Fibroblast of peridontal ligament (primary cell): ENCODE results near the gene SLC29A4.
"Not testable (repeated sequence)": the region's sequence is repeated elsewhere in the genome, so short reads cannot be mapped to it uniquely, and the experiment has no call there.

Source experiments
- DNase-seq: peaks from one replicate; pipeline ENCODE4 v3.0.0-alpha.2; 2010; ENCODE audit errors: extremely low read depth

The SLC29A4 gene

GRCh38 chr7:5323800-5324781 lies 41.3 kb downstream of the SLC29A4 start:
- not testable (repeated sequence) for DNase-seq

- DNase-seq, result no peak
Observed at GRCh38 chr7:5324961-5325360, 42.2 kb downstream of the SLC29A4 start.

GRCh38 chr7:5330288-5330687 lies 47.5 kb downstream of the SLC29A4 start:
- no peak for DNase-seq

- no peak for DNase-seq
Observed at GRCh38 chr7:5332579-5332978, 49.8 kb downstream of the SLC29A4 start.

DNA sequence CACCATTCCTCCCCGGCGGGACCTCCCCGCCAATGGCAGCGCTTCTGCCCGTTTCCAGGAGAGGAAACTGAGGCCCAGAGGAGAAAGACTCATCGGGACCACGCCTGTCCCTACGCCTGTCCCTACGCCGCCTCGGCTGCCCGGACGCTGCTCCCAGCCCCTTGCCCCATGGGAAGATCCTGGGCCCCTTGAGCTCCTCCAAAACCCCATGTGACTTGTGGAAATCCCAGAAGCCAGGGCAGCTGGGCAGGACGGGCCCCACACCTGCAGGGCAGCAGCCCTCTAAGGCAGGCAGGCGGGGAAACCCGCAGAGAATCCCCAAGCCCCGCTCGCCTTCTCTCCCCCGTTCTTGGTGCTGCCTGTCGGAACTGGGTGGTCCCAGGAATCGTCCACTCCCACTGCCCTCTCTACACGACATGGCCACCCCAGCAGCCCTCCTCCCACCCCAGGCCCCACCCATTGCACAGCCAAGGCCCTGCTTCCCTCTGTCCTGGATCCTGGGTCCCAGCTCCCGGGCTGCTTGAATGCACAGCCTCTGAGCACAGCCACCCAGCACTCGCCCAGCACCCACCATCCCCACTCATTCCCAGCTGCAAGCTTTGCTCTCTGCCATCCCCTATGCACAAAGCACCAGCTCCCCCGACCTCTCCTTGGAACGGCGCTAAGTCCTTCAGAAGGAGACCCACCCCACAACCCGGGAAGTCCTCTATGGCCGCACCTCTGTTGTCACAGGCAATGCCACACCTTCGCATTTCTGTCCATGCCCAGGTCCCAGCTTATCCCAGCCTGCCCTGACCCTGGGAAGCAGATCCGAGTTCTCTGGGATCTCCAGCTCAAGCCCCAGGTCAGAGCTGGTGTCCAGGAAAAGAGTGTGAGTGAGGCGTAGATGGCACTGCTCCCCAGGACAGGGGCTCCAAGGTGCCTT lies 50.6 kb downstream of the SLC29A4 start:
- no peak for DNase-seq

DNA sequence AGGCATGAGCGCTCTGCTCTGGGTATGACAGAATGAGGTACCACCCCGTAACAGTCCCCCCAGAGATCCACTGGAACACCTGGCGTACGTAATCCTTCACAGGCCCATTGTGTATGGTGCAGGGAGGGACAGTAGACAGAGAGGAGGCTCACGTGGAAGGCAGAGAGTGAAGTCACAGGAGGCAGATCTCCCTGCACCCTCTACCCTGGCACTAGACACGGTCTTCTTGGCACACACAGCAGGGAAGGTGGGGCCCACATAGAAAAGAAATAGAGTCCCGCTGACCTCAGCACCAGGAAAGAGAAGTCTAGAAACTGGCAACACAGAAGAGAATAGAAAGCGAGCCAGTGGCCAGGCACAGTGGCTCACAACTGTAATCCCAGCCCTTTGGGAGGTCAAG lies 51.9 kb downstream of the SLC29A4 start:
- no peak for DNase-seq

- no peak for DNase-seq
Observed at GRCh38 chr7:5337047-5337446, 54.3 kb downstream of the SLC29A4 start.

DNA sequence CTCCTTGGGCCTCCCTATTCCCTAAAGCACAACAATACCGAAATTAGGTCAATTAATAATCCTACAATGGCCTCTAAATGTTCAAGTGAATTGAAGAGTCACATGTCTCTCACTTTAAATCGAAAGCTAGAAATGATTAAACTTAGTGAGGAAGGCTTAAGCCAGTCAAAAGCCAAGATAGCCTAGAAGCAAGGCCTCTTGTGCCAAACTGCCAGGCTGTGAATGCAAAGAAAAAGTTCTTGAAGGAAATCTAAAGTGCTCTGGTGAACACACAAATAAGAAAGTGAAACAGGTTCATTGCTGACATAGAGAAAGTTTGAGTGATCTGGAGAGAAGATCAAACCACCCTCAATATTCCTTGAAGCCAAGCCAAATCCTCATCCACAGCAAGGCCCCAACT lies 57.2 kb downstream of the SLC29A4 start:
- DNase-seq, result no peak

DNA sequence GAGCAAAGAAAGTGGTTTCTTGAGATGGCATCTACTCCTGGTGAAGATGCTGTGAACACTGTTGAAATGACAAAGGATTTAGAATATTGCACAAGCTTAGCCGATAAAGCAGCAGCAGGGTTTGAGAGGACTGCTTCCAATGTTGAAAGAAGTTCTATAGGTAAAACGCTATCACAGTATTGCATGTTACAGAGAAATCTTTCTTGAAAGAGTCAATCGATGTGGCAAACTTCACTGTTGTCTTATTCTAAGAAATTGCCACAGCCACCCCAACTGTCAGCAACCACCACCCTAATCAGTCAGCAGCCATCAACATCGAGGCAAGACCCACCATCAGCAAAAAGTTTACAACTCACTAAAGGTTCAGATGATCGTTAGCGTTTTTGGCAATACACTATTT lies 59.9 kb downstream of the SLC29A4 start:
- no peak for DNase-seq

DNA sequence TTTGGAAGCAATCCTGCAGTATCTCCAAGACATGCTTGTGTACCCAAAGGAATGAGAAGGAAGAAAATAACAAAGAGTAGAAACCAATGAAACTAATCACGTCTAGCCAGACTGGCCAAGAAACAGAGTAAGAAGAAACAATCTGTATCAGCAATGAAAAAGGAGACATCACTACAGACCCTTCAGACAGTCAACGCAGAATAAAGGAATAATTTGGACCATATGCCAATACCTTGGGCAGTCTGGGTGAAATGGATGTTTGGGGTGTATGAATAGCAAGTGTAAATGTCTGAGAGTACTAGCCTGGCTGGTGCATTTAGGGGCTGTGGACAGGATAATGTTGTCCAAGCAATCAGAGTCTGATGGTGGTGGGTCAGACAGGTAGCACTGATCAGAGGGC lies 61.1 kb downstream of the SLC29A4 start:
- no peak for DNase-seq

- DNase-seq, result no peak
Observed at GRCh38 chr7:5344342-5344741, 61.6 kb downstream of the SLC29A4 start.

- DNase-seq, result no peak
Observed at GRCh38 chr7:5345171-5345570, 62.4 kb downstream of the SLC29A4 start.

DNA sequence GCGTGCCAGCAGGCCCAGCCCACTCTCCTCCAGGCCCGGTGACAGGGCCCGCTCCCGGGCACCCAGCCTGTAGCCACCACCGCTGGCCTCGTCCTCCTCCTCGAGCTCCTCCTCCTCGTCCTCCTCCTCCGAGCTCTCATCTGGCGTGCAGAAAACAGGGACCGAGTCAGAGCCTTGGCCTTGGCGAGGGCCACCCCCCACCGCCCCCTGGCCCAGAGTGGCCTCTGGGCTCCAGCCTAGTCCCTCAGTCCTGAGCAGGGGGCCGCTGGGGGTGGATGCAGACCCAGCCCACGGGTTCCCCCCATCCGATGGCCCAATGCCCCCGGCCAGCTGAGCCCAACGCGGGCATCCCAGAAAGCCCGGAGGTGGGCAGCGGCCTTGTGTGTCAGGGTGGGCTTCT lies 62.9 kb downstream of the SLC29A4 start:
- no peak for DNase-seq

DNA sequence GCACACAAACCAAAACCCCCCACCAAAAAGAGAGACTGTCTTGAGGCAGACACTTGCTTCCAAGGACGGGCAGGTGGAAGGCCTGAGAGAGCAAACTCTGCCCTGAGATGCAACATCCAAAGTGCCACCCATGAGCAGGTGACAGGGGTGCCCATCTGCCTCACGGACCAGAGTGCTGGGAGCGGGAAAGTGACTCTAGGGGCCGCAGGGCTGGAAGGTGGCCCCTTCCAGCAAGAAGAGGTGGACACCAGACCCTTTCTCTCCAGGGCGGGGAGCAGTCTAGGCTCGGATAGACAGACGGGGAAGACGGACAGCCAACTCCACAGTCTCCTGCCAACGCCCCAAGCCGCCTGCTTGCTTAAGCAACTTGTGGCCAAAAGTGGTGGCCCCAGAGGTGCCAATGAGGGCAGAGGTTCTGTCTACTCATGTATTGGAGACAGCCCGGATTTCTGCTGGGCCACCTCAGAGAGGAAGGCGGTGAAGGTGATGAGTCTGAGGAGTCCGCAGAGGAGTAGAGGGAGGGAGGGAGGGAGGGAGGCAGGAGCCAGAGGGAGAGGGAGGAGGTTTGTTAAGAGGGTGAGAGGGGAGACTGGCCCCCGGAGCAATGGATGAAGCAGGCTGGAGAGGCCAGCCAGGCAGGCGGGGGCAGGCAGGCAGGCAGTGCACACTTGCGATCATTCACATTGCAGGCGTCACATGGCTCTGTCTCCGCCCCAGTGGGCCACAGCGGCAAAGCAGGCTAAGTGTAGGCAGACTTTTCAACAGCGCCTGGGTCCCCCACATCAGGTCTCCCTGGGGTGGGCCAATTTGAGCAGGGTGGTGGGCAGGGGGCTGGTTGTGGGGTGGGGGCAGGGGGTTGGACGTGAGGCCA lies 65.6 kb downstream of the SLC29A4 start:
- DNase-seq, result no peak

DNA sequence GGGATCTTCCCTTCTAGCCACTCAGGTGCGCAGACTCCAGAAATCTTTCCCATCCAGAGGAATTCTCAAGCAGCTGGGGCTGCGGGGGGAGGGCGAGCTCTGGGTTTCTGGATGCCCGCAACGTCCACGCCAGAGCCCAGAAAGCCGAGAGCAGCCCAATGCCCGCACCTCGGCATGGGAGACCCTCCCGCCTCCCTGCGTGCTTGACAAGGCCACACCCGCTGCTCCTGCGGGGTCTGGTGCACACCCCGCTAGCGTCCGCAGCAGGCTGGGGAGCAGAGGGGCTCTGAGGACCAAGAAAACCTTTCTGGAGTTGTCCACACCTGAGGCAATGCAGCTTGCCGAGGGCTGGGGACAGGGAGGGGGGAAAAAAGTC lies 66.2 kb downstream of the SLC29A4 start:
- no peak for DNase-seq

DNA sequence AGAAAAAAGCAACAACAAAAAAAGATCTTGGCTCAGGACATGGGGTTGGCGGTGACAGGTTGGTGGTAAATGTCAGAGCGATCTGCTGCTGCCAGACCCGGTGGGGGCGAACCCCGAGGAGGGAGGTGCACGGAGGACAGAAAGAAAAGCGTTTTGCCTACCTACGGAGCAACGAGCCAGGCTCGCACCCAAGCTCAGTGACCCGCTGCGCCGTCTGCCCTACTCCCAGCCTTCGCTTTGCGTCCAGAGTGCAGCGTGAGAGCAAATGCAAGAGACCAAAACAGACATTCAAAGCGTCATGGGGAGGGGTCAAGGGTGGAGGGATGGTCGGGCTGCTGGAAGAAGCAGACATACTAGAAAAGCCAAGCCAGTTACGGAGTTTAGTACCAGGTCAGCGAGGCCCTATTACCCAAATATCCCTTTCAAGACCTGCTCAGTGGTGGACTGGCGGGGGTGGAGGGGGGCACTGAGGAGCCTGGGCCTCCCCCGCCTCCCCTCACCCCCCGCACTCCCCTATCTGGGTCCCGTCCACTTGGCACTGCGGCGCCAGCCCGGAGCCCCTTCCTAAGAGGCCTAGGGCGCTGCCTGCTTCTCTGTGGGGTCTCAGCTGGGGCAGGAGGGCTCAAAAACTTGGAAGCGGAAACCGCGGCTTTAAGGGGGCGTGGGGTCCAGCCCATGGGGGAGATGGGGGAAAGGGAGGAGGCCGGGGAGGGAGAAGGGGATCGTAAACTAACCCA lies 66.9 kb downstream of the SLC29A4 start:
- DNase-seq, result no peak

DNA sequence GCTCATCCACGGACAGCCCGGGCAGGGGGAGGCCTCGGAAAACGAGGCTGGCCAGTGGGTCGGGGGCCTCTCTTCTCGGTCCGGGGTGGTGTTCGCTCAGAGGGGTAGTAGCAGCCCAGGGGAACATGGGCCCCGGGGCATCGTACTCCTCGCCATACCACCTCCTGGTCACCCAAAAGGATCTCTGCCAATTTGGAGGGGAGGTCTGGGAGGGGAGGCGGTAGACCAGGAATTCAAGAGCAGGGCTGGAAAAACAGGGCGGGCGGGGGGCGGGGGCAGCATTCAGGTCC lies 67.4 kb downstream of the SLC29A4 start:
- DNase-seq, result no peak

GRCh38 chr7:5350600-5351385 lies 68.0 kb downstream of the SLC29A4 start:
- no peak for DNase-seq

DNA sequence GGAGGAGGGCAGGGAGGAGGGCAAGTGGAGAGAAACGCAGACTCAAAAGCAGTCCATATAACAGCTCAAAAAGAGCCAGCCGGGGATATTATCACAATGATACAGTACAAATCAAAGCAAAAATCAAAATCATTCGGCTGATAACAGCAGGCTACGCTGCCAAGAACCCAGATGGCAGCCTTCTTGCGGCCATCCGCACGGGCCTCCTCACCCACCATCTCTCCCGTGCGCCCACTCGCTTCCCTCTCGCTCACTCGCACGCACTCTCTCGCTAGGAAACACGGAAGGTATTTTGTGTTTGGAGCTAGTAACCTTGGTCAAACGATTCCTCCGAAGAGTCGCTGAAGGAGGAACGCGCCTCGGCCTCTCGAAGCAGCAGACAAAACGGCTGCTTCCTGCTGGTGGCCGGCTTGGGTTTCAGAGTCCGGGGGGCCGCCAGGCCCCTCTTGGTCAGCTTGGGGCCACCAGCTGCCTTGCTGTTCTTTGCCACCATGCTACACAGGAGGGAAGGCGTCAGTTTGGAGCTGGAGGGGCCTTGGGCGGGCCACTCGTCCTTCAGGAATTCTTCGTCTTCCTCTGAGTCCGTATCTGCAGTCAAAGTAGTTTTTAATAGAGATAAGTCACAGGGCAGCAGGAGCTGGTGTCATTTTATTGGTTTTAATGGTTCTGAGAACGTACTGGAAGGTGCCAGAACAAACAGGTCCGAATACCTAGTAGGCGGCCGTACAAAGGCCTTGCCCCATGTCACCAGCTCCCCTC lies 68.9 kb downstream of the SLC29A4 start:
- no peak for DNase-seq
